HepG2 (cell line): ENCODE results near the gene CSNK2B. TPM values are rescaled to one million over a fixed set of nuclear protein-coding genes. Genes with fewer than 3 reads are reported as not detected.

Experiments used
- ARNT ChIP-seq: fragments of 450-650 bp; IDR thresholded peaks from 2 replicates; pipeline ENCODE4 v1.6.1; 2017
- ARNTL ChIP-seq: sonication (generic); formaldehyde crosslinking; IDR thresholded peaks from 2 replicates; pipeline ENCODE4 v1.4.0; 2020; ENCODE audit warnings: mild to moderate bottlenecking, missing genetic modification reagents
- CEBPB ChIP-seq: IDR thresholded peaks from 2 replicates; pipeline ENCODE4 v1.6.1; 2011; ENCODE audit warnings: low read depth, low read length, improper control_type of control experiment, borderline replicate concordance
- MXD4 ChIP-seq: IDR thresholded peaks from 2 replicates; pipeline ENCODE4 v1.6.1; 2016; ENCODE audit warnings: mild to moderate bottlenecking, missing biosample characterization, missing genetic modification reagents
- NCOA5 ChIP-seq: sonication (generic); formaldehyde crosslinking; IDR thresholded peaks from 2 replicates; pipeline ENCODE4 v1.4.0; 2020; ENCODE audit warnings: missing genetic modification reagents
- NRL ChIP-seq: sonication (generic); formaldehyde crosslinking; IDR thresholded peaks from 2 replicates; pipeline ENCODE4 v1.5.0; 2020; ENCODE audit warnings: missing genetic modification reagents, mild to moderate bottlenecking, moderate library complexity, borderline replicate concordance
- PCBP1 ChIP-seq: fragments of 200-400 bp; formaldehyde crosslinking; IDR thresholded peaks from 2 replicates; pipeline ENCODE4 v1.6.1; 2017; ENCODE audit warnings: mild to moderate bottlenecking, low read depth, low read length, borderline replicate concordance
- POLR2AphosphoS5 ChIP-seq: IDR thresholded peaks from 2 replicates; pipeline ENCODE4 v1.6.1; 2012; ENCODE audit warnings: low read depth, low read length
- RBAK ChIP-seq: sonication (generic); formaldehyde crosslinking; IDR thresholded peaks from 2 replicates; pipeline ENCODE4 v1.5.1; 2020; ENCODE audit warnings: mild to moderate bottlenecking, missing genetic modification reagents
- SNAPC4 ChIP-seq: sonication (generic); formaldehyde crosslinking; IDR thresholded peaks from 2 replicates; pipeline ENCODE4 v1.4.0; 2020; ENCODE audit warnings: mild to moderate bottlenecking, missing genetic modification reagents
- SP4 ChIP-seq: sonication (generic); formaldehyde crosslinking; IDR thresholded peaks from 2 replicates; pipeline ENCODE4 v1.8.1; 2023; ENCODE audit warnings: mild to moderate bottlenecking, missing genetic modification reagents
- TIGD3 ChIP-seq: sonication (generic); formaldehyde crosslinking; IDR thresholded peaks from 2 replicates; pipeline ENCODE4 v1.5.1; 2020; ENCODE audit warnings: mild to moderate bottlenecking, missing genetic modification reagents, borderline replicate concordance
- TRIM24 ChIP-seq: sonication (generic); formaldehyde crosslinking; IDR thresholded peaks from 2 replicates; pipeline ENCODE4 v1.8.0; 2022; ENCODE audit warnings: mild to moderate bottlenecking, missing genetic modification reagents
- ZBED4 ChIP-seq: sonication (generic); formaldehyde crosslinking; IDR thresholded peaks from 2 replicates; pipeline ENCODE4 v1.4.0; 2020; ENCODE audit warnings: missing genetic modification reagents, borderline replicate concordance
- ZNF317 ChIP-seq: sonication (generic); formaldehyde crosslinking; IDR thresholded peaks from 2 replicates; pipeline ENCODE4 v1.5.0; 2020; ENCODE audit warnings: mild to moderate bottlenecking, missing genetic modification reagents
- ZNF589 ChIP-seq: sonication (generic); formaldehyde crosslinking; conservative IDR thresholded peaks from 2 replicates; pipeline ENCODE4 v1.8.0; 2022; ENCODE audit warnings: mild to moderate bottlenecking, moderate library complexity, missing genetic modification reagents
- ZNF619 ChIP-seq: sonication (generic); formaldehyde crosslinking; IDR thresholded peaks from 2 replicates; pipeline ENCODE4 v1.4.0; 2020; ENCODE audit warnings: mild to moderate bottlenecking, missing genetic modification reagents
- ZNF678 ChIP-seq: sonication (generic); formaldehyde crosslinking; IDR thresholded peaks from 2 replicates; pipeline ENCODE4 v1.4.0; 2020; ENCODE audit warnings: mild to moderate bottlenecking, missing genetic modification reagents
- ZZZ3 ChIP-seq: sonication (generic); formaldehyde crosslinking; IDR thresholded peaks from 2 replicates; pipeline ENCODE4 v1.4.0; 2020; ENCODE audit warnings: missing genetic modification reagents, mild to moderate bottlenecking, borderline replicate concordance
- polyA plus RNA-seq, 8 experiments: library from polyadenylated mRNA; depleted of rRNA in 3 of 8; stranded (reverse) in 7 of 8; unstranded in 1 of 8; fragments of >200 nt; fragmentation: Illumina TruSeq in 4 of 8; extraction: Trizol in 4 of 8; gene quantifications; 2 replicates each; pipeline versions ENCODE4 v1.2.1 to v1.2.3, GENCODE V29; 2011 to 2016; ENCODE audit warnings: low read depth in 4 of 8, missing spikeins in 1 of 8, mixed read lengths in 1 of 8; ENCODE audit not compliant: insufficient read depth in 1 of 8
- total RNA-seq, 5 experiments: library from RNA; depleted of rRNA; stranded (reverse); fragments of >200 nt; fragmentation: Illumina TruSeq; extraction: Trizol; gene quantifications; 2 replicates each; pipeline ENCODE4 v1.2.3, GENCODE V29; 2016; ENCODE audit warnings: low read depth in 1 of 5

CSNK2B gene
- total and polyA plus RNA-seq, 2 of the 13 experiments (the other 11 are each of a cell fraction or from before 2014, with no cell fraction given), result 111 to 296 TPM

- TF ChIP-seq TRIM24, result no peak
- peak; percentile 77; the same call in 1 of the 2 replicates for TF ChIP-seq CEBPB
- no peak for TF ChIP-seq RBAK (CRISPR knock-in tag)
- no peak for TF ChIP-seq SP4
- TF ChIP-seq ARNT, result no peak
- no peak for TF ChIP-seq ZNF619 (CRISPR knock-in tag)
- TF ChIP-seq MXD4, result no peak
- no peak for TF ChIP-seq ZNF317 (CRISPR knock-in tag)
- no peak for TF ChIP-seq ZNF678
- no peak for TF ChIP-seq SNAPC4 (CRISPR knock-in tag)
- TF ChIP-seq PCBP1, result no peak
- no peak for TF ChIP-seq NRL (CRISPR knock-in tag)
- no peak for TF ChIP-seq NCOA5 (CRISPR knock-in tag)
- TF ChIP-seq ZBED4 (CRISPR knock-in tag), result no peak
- no peak for TF ChIP-seq ZZZ3 (CRISPR knock-in tag)
- no peak for TF ChIP-seq TIGD3
- TF ChIP-seq ARNTL (CRISPR knock-in tag), result no peak
- no peak for TF ChIP-seq POLR2AphosphoS5
- TF ChIP-seq ZNF589 (CRISPR knock-in tag), result no peak
Measured at GRCh38 chr6:31642798-31643570, 22.9 kb upstream of the CSNK2B start (continued).
